Caco-2 (cell line): ENCODE results near the gene ABHD16B. TPM values are rescaled to one million over a fixed set of nuclear protein-coding genes. Genes with fewer than 3 reads are reported as not detected.
"Not testable (repeated sequence)": the region's sequence is repeated elsewhere in the genome, so short reads cannot be mapped to it uniquely, and the experiment has no call there.

Source experiments
- BruUV-seq: library from RNA; stranded (reverse); fragments of 400-500 nt; replicated peaks from 2 replicates; lab custom pipeline; 2021; lab: Mats Ljungman, UMichigan
- CTCF ChIA-PET: fragments of 300-600 bp; sonication (Branson Sonifier 250); formaldehyde crosslinking; loops from one replicate; lab custom pipeline; 2022; ENCODE audit warnings: antibody characterized with exemption; lab: Charles Lee
- POLR2A ChIA-PET: fragments of 300-600 bp; sonication (Branson Sonifier 250); formaldehyde crosslinking; loops from one replicate; lab custom pipeline; 2022; ENCODE audit warnings: antibody characterized with exemption; lab: Charles Lee
- DNase-seq, 2 experiments: peaks; one replicate each; pipeline versions ENCODE4 v3.0.0 to v3.0.0-alpha.2; 2020 to 2022
- H3K27me3 ChIP-seq: replicated peaks from 2 replicates; pipeline ENCODE4 v1.6.0; 2011; ENCODE audit warnings: low read length; ENCODE audit not compliant: control insufficient read depth, insufficient read depth
- H3K36me3 ChIP-seq: 2 replicates; pipeline ENCODE4 v1.5.1; 2011; ENCODE audit warnings: low read length; ENCODE audit not compliant: control insufficient read depth, insufficient read depth
- H3K4me1 ChIP-seq: fragments of 250-450 bp; sonication (Bioruptor Pico); 2 replicates; pipeline ENCODE4 v1.5.1; 2020; ENCODE audit warnings: mild to moderate bottlenecking
- H3K4me3 ChIP-seq: 2 replicates; pipeline ENCODE4 v1.5.1; 2011; ENCODE audit warnings: low read depth, mild to moderate bottlenecking, control low read depth, low read length
- H3K9me3 ChIP-seq: fragments of 250-450 bp; sonication (Bioruptor Pico); 2 replicates; pipeline ENCODE4 v1.5.1; 2020; ENCODE audit warnings: mild to moderate bottlenecking, moderate library complexity
- H3K27ac Mint-ChIP-seq: one replicate; pipeline ENCODE4 v1.8.0; 2022; ENCODE audit warnings: mixed read lengths; ENCODE audit not compliant: unreplicated experiment
- H3K27me3 Mint-ChIP-seq: one replicate; pipeline ENCODE4 v1.8.0; 2022; ENCODE audit warnings: mixed read lengths; ENCODE audit not compliant: insufficient read depth, unreplicated experiment
- H3K36me3 Mint-ChIP-seq: one replicate; pipeline ENCODE4 v1.8.0; 2022; ENCODE audit warnings: mild to moderate bottlenecking, mixed read lengths; ENCODE audit not compliant: insufficient read depth, unreplicated experiment
- H3K4me1 Mint-ChIP-seq: one replicate; pipeline ENCODE4 v1.8.0; 2022; ENCODE audit warnings: low read depth, mixed read lengths; ENCODE audit not compliant: unreplicated experiment
- H3K4me3 Mint-ChIP-seq: one replicate; pipeline ENCODE4 v1.8.0; 2022; ENCODE audit warnings: mild to moderate bottlenecking, moderate library complexity, mixed read lengths; ENCODE audit not compliant: unreplicated experiment
- H3K9me3 Mint-ChIP-seq: one replicate; pipeline ENCODE4 v1.8.0; 2022; ENCODE audit warnings: mixed read lengths; ENCODE audit not compliant: unreplicated experiment
- CTCF ChIP-seq, 2 experiments: fragments of 200-600 bp in 1 of 2; IDR thresholded peaks; 1 replicate in 1 of 2; 2 replicates in 1 of 2; pipeline versions ENCODE4 v1.5.1 to v1.8.0; 2011 to 2022; ENCODE audit warnings: antibody characterized with exemption in 1 of 2, control low read depth in 1 of 2, inconsistent platforms in 1 of 2, low read depth in 1 of 2, low read length in 1 of 2, mild to moderate bottlenecking in 1 of 2, moderate library complexity in 1 of 2; ENCODE audit not compliant: insufficient read depth in 1 of 2, severe bottlenecking in 1 of 2, unreplicated experiment in 1 of 2
- intact Hi-C: fragments of 100-400 bp; cut with micrococcal nuclease; formaldehyde crosslinking; loops from one replicate; pipeline ENCODE4 v1.10.0; 2022; ENCODE audit not compliant: unreplicated experiment
- total RNA-seq: library from RNA; stranded (reverse); gene quantifications from 2 replicates; pipeline ENCODE4 v1.2.3, GENCODE V29; 2022

Gene ABHD16B
- total RNA-seq, 1 experiment from 2014 or later: 0.27 TPM

GRCh38 chr20:63873477-63873971 lies 12.2 kb downstream of the ABHD16B start:
- Mint-ChIP-seq H3K36me3 (peaks cover 100% of the 10 kb centered on the region), H3K4me1 (no peaks in the 10 kb centered on the region), H3K27me3 (no peaks in the 10 kb centered on the region), H3K27ac (no peak overlapping the region), H3K4me3 (no peak overlapping the region), H3K9me3 (no peaks in the 10 kb centered on the region)
- ChIA-PET POLR2A (no interaction called here), CTCF (no interaction called here)
- Histone ChIP-seq H3K4me3 (no peak overlapping the region), H3K4me1 (no peaks in the 10 kb centered on the region), H3K27me3 (no peaks in the 10 kb centered on the region), H3K9me3 (no peaks in the 10 kb centered on the region), H3K36me3 (peaks cover 22% of the 10 kb centered on the region)
- TF ChIP-seq CTCF (IDR thresholded peaks at IDR 0.05; ENCODE audit: insufficient read depth in 1 of 2, low read depth in 1 of 2, low read length in 1 of 2, severe bottlenecking in 1 of 2, unreplicated experiment in 1 of 2): no peak
- no peak for DNase-seq
- no TSS peak for BruUV-seq
- intact Hi-C loops: no loop called here

DNA sequence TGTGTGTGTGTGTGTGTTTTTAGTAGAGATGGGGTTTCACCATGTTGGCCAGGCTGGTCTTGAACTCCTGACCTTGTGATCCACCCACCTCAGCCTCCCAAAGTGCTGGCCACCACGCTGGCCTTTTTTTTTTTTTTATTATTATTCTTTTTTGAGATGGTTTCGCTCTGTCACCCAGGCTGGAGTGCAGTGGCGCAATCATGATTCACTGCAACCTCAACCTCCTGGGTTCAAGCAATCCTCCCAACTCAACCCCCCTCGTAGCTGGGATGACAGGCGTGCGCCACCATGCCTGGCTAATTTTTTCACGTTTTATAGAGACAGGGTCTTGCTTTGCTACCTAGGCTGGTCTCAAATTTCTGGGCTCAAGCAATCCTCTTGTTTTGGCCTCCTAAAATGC lies 12.9 kb downstream of the ABHD16B start:
- intact Hi-C loops, H3K27me3 Mint-ChIP-seq, H3K4me3 ChIP-seq, H3K4me1 Mint-ChIP-seq, H3K27ac Mint-ChIP-seq, POLR2A ChIA-PET, H3K9me3 Mint-ChIP-seq, BruUV-seq, DNase-seq, H3K27me3 ChIP-seq, H3K4me1 ChIP-seq, H3K9me3 ChIP-seq, H3K4me3 Mint-ChIP-seq: not testable (repeated sequence)
- CTCF ChIA-PET: interaction anchor here (0.6 to 0.7 kb wide), 2 partner anchors 76 to 113 kb away, joined by 3 to 5 read pairs; no protein-coding TSS in a partner anchor
- H3K36me3 ChIP-seq: peaks cover 23% of the 10 kb centered on the region
- H3K36me3 Mint-ChIP-seq: peaks cover 100% of the 10 kb centered on the region

GRCh38 chr20:63876489-63877036 lies 15.3 kb downstream of the ABHD16B start:
- POLR2A ChIA-PET: interaction anchor here (0.9 kb wide), 1 partner anchor 11 kb away, joined by 3 read pairs; the partner anchor contains the start of gene TPD52L2
- Histone ChIP-seq H3K27me3 (no peaks in the 10 kb centered on the region), H3K4me3 (no peak overlapping the region), H3K9me3 (no peaks in the 10 kb centered on the region), H3K36me3 (peaks cover 22% of the 10 kb centered on the region), H3K4me1 (no peaks in the 10 kb centered on the region)
- no peak for DNase-seq
- no peaks in the 10 kb centered on the region for H3K27me3 Mint-ChIP-seq
- no peaks in the 10 kb centered on the region for H3K4me1 Mint-ChIP-seq
- intact Hi-C loops: no loop called here
- no peak for TF ChIP-seq CTCF (IDR thresholded peaks at IDR 0.05; ENCODE audit: insufficient read depth in 1 of 2, low read depth in 1 of 2, low read length in 1 of 2, severe bottlenecking in 1 of 2, unreplicated experiment in 1 of 2)
- no peaks in the 10 kb centered on the region for H3K9me3 Mint-ChIP-seq
- CTCF ChIA-PET: interaction anchor here (1.2 kb wide), 1 partner anchor 11 kb away, joined by 5 read pairs; the partner anchor contains the start of gene TPD52L2
- no peak overlapping the region for H3K27ac Mint-ChIP-seq
- H3K4me3 Mint-ChIP-seq: no peak overlapping the region
- BruUV-seq: no TSS peak
- H3K36me3 Mint-ChIP-seq: peaks cover 95% of the 10 kb centered on the region
